Measurements from ENCODE around the gene INTS3.

DNA sequence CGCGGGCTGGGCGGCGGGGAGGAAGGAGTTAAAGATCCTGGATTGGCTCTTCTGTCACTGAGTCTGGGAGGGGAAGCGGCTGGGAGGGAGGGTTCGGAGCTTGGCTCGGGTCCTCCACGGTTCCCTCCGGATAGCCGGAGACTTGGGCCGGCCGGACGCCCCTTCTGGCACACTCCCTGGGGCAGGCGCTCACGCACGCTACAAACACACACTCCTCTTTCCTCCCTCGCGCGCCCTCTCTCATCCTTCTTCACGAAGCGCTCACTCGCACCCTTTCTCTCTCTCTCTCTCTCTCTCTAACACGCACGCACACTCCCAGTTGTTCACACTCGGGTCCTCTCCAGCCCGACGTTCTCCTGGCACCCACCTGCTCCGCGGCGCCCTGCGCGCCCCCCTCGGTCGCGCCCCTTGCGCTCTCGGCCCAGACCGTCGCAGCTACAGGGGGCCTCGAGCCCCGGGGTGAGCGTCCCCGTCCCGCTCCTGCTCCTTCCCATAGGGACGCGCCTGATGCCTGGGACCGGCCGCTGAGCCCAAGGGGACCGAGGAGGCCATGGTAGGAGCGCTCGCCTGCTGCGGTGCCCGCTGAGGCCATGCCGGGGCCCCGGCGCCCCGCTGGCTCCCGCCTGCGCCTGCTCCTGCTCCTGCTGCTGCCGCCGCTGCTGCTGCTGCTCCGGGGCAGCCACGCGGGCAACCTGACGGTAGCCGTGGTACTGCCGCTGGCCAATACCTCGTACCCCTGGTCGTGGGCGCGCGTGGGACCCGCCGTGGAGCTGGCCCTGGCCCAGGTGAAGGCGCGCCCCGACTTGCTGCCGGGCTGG, 49.1 kb upstream of the INTS3 start, which contains the start of gene NPR1:
- TF ChIP-seq, protein P1, sequence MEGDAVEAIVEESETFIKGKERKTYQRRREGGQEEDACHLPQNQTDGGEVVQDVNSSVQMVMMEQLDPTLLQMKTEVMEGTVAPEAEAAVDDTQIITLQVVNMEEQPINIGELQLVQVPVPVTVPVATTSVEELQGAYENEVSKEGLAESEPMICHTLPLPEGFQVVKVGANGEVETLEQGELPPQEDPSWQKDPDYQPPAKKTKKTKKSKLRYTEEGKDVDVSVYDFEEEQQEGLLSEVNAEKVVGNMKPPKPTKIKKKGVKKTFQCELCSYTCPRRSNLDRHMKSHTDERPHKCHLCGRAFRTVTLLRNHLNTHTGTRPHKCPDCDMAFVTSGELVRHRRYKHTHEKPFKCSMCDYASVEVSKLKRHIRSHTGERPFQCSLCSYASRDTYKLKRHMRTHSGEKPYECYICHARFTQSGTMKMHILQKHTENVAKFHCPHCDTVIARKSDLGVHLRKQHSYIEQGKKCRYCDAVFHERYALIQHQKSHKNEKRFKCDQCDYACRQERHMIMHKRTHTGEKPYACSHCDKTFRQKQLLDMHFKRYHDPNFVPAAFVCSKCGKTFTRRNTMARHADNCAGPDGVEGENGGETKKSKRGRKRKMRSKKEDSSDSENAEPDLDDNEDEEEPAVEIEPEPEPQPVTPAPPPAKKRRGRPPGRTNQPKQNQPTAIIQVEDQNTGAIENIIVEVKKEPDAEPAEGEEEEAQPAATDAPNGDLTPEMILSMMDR (IDR thresholded peaks at IDR 0.05): 0 out of 2 replicates have a peak, but pooled peaks have one; percentile 0
- no peak for TF ChIP-seq ZFX (IDR thresholded peaks at IDR 0.05; ENCODE audit: borderline replicate concordance)

Measured in 22Rv1 (cell line).